Right lobe of liver (tissue), 6 donors: Measurements from ENCODE around the gene CES4A. TPM values are rescaled to one million over a fixed set of nuclear protein-coding genes. Genes with fewer than 3 reads are reported as not detected.

Experiments
- ATAC-seq, 4 donors: fragments of 200-7000 bp; cut with Tn5 transposase; one replicate each; pipeline ENCODE4 v1.9.1; 2020; ENCODE audit warnings: mild to moderate bottlenecking in 4 of 4, moderate library complexity in 4 of 4
- DNase-seq, 3 donors: peaks; one replicate each; pipeline ENCODE4 v3.0.0-alpha.2; 2020
- H3K27ac ChIP-seq, 3 donors: fragments of 200-600 bp; one replicate each; pipeline ENCODE4 v1.8.0; 2022
- H3K27me3 ChIP-seq, 2 donors: fragments of 200-600 bp; one replicate each; pipeline ENCODE4 v1.8.0; 2022
- H3K36me3 ChIP-seq, 4 donors: fragments of 200-600 bp; sonication (generic) in 1 of 4; one replicate each; pipeline versions ENCODE4 v1.5.1 to v1.8.0; 2017 to 2022; ENCODE audit warnings: control low read depth in 1 of 4
- H3K4me1 ChIP-seq, 4 donors: fragments of 200-600 bp; sonication (generic) in 1 of 4; one replicate each; pipeline versions ENCODE4 v1.5.1 to v1.8.0; 2017 to 2022; ENCODE audit warnings: control low read depth in 1 of 4
- H3K4me3 ChIP-seq, 3 donors: fragments of 200-600 bp; one replicate each; pipeline ENCODE4 v1.8.0; 2022
- H3K9me3 ChIP-seq, 4 donors: fragments of 200-600 bp; sonication (generic) in 1 of 4; one replicate each; pipeline versions ENCODE4 v1.5.1 to v1.8.0; 2017 to 2022; ENCODE audit warnings: control low read depth in 1 of 4
- POLR2A ChIP-seq: fragments of 450-650 bp; IDR thresholded peaks from one replicate; pipeline ENCODE4 v1.6.1; 2017; ENCODE audit warnings: antibody characterized with exemption, mild to moderate bottlenecking
- WGBS: methylation state at CpG from one replicate; pipeline ENCODE4 v1.1.6; 2018; ENCODE audit warnings: low coverage, low lambda C conversion rate; ENCODE audit not compliant: insufficient coverage; ENCODE audit errors: missing lambda C conversion rate; 5-methylcytosine and 5-hydroxymethylcytosine counted together
- intact Hi-C, 2 donors: fragments of 100-400 bp; cut with DNase I; formaldehyde crosslinking; loops; one replicate each; pipeline versions ENCODE4 v1.11.2 to v1.14.1; 2022
- total RNA-seq, 6 experiments: library from RNA; depleted of rRNA in 2 of 6; stranded (reverse); fragments of >200 nt in 2 of 6; fragmentation: NEBNext Ultra II Directional in 3 of 6; extraction: Animal tissue kit (Norgen Biotek cat#: 25700) in 3 of 6; gene quantifications; one replicate each; pipeline versions ENCODE4 v1.1.0 to v1.2.4, GENCODE V29; 2016 to 2023
- TF ChIP-seq, protein P1 (sequence below), 4 donors: fragments of 200-600 bp in 3 of 4; fragments of 450-650 bp in 1 of 4; IDR thresholded peaks; one replicate each; pipeline versions ENCODE4 v1.5.1 to v1.8.0; 2016 to 2022; ENCODE audit warnings: antibody characterized with exemption in 4 of 4, mild to moderate bottlenecking in 2 of 4
- donor health status: DM: no; HTN: yes; CAD: no.
- donor health status: DM: no; HTN: no; CAD: no.
- donor health status: DM: no; HTN: no; CAD: no.
- donor health status: DM: no; HTN: yes; CAD: no.
- donor health status: DM: no; HTN: yes; CAD: no.

The CES4A gene
- total RNA-seq, 6 experiments from 2014 or later = 5.2 to 54.7 (median 15.3) TPM

DNA sequence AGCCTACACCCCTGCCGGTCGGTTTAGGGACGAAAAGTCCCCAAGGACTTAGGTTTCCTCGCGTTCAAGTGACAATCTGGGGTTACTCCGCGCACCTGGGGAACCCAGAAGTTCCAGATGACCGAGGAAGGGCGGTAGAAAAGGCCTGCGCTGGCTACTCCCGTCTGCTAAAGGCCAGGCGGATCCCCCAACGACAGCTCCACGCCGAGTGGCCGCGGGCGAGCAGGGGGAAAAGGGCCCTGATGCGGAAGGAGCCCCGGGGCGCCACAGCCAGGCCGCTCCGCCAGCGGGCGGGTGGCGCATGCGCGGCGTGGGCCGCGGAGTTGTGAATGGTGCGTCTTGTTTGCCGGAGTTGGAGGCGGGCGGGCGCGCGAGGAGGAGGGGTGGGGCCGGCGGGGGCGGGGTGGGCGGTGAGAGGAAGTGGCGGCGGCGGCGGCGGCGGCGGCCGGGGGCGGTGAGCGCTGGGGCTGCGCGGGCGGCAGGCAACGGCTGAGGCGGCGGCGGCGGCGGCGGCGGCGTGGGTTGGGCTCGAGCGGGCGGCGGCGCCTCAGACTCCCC is 40.4 kb downstream of the CES4A start, which contains the start of gene CBFB:
Gene CBFB, plus strand, starts transcription at position 454 of the 558 bp plus-strand sequence. CDS start 259 bp downstream, outside the sequence.
- TF ChIP-seq, protein P1, sequence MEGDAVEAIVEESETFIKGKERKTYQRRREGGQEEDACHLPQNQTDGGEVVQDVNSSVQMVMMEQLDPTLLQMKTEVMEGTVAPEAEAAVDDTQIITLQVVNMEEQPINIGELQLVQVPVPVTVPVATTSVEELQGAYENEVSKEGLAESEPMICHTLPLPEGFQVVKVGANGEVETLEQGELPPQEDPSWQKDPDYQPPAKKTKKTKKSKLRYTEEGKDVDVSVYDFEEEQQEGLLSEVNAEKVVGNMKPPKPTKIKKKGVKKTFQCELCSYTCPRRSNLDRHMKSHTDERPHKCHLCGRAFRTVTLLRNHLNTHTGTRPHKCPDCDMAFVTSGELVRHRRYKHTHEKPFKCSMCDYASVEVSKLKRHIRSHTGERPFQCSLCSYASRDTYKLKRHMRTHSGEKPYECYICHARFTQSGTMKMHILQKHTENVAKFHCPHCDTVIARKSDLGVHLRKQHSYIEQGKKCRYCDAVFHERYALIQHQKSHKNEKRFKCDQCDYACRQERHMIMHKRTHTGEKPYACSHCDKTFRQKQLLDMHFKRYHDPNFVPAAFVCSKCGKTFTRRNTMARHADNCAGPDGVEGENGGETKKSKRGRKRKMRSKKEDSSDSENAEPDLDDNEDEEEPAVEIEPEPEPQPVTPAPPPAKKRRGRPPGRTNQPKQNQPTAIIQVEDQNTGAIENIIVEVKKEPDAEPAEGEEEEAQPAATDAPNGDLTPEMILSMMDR (IDR thresholded peaks at IDR 0.05) = peak in 1 of 4 donors; percentile 18
- TF ChIP-seq POLR2A = peak; percentile 77
- no peaks in the 10 kb centered on the region for H3K27me3 ChIP-seq
- DNase-seq (peak; percentile 94 to 95 (median 95)), ATAC-seq (peak; percentile 93 to 95 (median 94))
- H3K36me3 ChIP-seq = no peaks in the 10 kb centered on the region
- peaks cover 0 to 15% (median 6%) of the 10 kb centered on the region in 4 donors for H3K4me1 ChIP-seq
- intact Hi-C loops = loop anchor here in 1 of 2 donors (10.0 kb wide), 1 partner anchor 76 kb away; the partner anchor contains the start of gene PHAF1
- H3K27ac ChIP-seq = peak within 1 kb of the TSS; percentile 92 to 95 (median 94)
- WGBS = no CpG with 5 or more reads among the region's 69 CpGs
- H3K4me3 ChIP-seq = peak within 1 kb of the TSS; percentile 82 to 89 (median 89)
- no peaks in the 10 kb centered on the region for H3K9me3 ChIP-seq

DNA sequence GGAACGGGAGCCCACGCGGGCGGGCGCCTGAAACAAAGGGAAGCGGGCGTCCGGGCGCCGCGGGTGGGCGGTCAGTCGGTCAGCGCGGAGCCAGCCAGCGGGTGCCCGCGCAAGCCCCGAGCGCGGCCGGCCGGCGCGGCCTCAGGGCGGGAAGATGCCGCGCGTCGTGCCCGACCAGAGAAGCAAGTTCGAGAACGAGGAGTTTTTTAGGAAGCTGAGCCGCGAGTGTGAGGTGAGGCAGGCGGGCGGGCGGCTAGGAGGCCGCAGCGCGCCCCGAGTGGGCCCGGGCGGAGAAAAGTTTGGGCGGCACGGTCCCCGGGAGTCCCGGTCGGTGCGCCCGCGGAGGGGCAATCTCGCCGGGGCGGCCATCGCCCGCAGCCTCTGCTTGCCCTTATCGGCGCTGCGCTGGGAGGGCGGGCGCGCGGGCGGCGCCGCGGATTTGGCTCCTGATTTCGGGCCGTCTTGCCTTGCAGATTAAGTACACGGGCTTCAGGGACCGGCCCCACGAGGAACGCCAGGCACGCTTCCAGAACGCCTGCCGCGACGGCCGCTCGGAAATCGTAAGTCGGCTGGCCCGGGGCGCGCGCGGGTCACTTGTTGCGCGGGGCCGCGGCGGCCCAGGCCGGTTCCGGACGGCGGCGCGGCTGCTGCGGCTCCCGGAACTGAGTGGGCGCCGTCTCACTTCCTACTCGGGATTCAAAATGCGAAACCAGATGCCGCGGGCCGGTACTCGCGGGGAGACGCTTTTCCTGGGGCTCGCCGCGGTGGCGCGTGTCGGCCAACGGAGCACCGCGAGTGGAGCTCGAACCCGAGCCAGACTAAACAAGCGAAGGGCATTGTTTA is 41.1 kb downstream of the CES4A start:
- intact Hi-C loops = loop anchor here in 1 of 2 donors (10.0 kb wide), 1 partner anchor 75 kb away; the partner anchor contains the start of gene PHAF1

DNA sequence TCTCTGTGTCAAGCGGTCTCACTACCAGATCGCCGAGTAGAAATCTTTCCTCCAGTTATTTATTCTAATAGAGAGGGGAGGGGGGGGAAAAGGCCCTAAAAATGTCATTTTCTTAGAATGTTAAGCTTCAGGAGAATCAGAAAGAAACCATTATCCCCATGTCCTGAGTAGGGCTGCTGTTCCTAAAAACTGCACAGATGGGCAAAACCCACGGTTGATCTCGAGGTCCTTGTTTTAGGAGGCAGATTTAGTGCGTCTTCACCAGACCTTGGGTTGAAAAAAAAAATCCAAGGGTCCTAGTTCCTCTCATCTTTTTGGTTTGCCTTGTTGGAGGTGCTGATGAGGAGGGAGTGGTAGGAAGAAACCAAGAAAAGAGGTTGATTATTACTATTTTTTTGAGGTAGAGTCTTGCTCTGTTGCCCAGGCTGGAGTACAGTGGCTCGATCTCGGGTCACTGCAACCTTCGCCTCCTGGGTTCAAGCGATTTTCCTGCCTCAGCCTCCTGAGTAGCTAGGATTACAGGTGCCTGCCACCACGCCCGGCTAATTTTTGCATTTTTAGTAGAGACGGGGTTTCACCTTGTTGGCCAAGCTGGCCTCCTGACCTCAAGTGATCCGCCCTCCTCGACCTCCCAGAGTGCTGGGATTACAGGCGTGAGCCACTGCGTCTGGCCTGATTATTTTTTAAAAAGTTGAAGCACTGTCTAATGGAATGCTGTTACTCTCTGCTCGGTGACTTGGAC is 42.0 kb downstream of the CES4A start:
- Histone ChIP-seq H3K27me3 (no peaks in the 10 kb centered on the region), H3K9me3 (no peaks in the 10 kb centered on the region), H3K27ac (peak overlapping the region in 2 of 3 donors; percentile 92 to 95), H3K36me3 (no peaks in the 10 kb centered on the region), H3K4me3 (peak overlapping the region; percentile 82 to 89 (median 89)), H3K4me1 (peaks cover 0 to 15% (median 6%) of the 10 kb centered on the region in 4 donors)
- intact Hi-C loops = no loop called here
- DNase-seq (peak in 1 of 3 donors; percentile 25), ATAC-seq (no peak)
- TF ChIP-seq, protein P1 (IDR thresholded peaks at IDR 0.05) = no peak
- no peak for TF ChIP-seq POLR2A
- WGBS = 30% methylated on average over 18 of the region's 18 CpGs

More for the DNA sequence above, 41.1 kb downstream of the CES4A start:
- 0% methylated on average over 26 of the region's 123 CpGs for WGBS
- peak; percentile 43 for TF ChIP-seq POLR2A
- TF ChIP-seq, protein P1 (IDR thresholded peaks at IDR 0.05) = no peak
- no peaks in the 10 kb centered on the region for H3K36me3 ChIP-seq
- H3K27me3 ChIP-seq = no peaks in the 10 kb centered on the region
- ATAC-seq = peak; percentile 59 to 73 (median 68)
- H3K27ac ChIP-seq = peak overlapping the region; percentile 83 to 95 (median 92)
- peak overlapping the region; percentile 82 to 89 (median 89) for H3K4me3 ChIP-seq
- no peaks in the 10 kb centered on the region for H3K9me3 ChIP-seq
- peaks cover 0 to 15% (median 6%) of the 10 kb centered on the region in 4 donors for H3K4me1 ChIP-seq
- DNase-seq = peak; percentile 72 to 74 (median 73)

DNA sequence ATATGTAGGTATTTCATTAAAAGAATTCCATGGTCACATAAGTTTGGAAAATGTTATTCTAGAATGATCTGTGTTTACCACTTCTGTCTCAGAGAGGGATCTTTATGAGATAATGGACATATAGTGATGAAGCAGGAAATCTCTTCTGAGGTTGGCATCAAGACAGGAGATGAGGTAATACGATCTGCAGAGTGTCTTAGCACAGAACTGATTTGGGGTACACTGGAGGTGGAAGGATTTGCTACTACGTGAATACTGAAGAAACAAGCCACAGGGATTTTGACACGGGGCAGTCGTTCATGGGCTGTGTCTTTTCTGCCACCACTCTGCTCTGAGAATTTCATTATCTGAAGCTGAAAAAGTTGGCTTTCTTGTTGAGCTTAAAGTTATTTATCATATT is 46.1 kb downstream of the CES4A start:
- Histone ChIP-seq H3K36me3 (no peaks in the 10 kb centered on the region), H3K27me3 (no peaks in the 10 kb centered on the region), H3K27ac (no peak overlapping the region), H3K4me1 (peaks cover 0 to 29% (median 8%) of the 10 kb centered on the region in 4 donors), H3K9me3 (no peaks in the 10 kb centered on the region), H3K4me3 (no peak overlapping the region)
- 55% methylated on average over 4 of the region's 4 CpGs for WGBS
- ATAC-seq (no peak), DNase-seq (peak in 1 of 3 donors; percentile 8)
- no peak for TF ChIP-seq POLR2A
- TF ChIP-seq, protein P1 (IDR thresholded peaks at IDR 0.05) = no peak
- intact Hi-C loops = no loop called here
